Activated CD4-positive, CD25-positive, alpha-beta regulatory T cell treated with anti-CD3 and anti-CD28 coated beads, Interleukin-2, amount 50 U/mL, for 16 hours (primary cell): ENCODE results near the gene SPINK9.

Experiments used
- DNase-seq: peaks from one replicate; pipeline ENCODE4 v3.0.0-alpha.2; 2020; ENCODE audit warnings: low read depth, low spot score

SPINK9 gene

GRCh38 chr5:148368299-148368698 lies 32.9 kb downstream of the SPINK9 start:
- DNase-seq: no peak

- DNase-seq: no peak
Measured at GRCh38 chr5:148372166-148372725, 36.9 kb downstream of the SPINK9 start.

DNA sequence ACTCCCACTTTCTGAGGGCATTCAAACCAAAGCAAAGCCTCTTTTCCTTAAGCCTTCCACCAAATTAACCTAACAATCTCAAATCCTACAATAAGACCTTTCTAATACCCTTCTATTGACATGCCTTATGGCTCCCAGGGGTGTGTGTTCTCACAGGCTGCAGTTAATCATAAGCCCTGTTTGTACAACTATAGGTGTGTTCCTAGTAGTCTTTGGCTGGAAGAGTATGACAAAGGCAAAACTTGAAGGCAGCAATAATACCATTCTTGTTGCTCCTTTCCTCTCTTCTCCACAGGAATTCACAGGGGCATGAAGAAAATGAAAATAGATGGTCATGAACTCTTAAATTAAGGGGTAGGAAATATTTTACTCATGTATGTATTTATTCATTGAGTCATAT lies 37.5 kb downstream of the SPINK9 start:
- no peak for DNase-seq

DNA sequence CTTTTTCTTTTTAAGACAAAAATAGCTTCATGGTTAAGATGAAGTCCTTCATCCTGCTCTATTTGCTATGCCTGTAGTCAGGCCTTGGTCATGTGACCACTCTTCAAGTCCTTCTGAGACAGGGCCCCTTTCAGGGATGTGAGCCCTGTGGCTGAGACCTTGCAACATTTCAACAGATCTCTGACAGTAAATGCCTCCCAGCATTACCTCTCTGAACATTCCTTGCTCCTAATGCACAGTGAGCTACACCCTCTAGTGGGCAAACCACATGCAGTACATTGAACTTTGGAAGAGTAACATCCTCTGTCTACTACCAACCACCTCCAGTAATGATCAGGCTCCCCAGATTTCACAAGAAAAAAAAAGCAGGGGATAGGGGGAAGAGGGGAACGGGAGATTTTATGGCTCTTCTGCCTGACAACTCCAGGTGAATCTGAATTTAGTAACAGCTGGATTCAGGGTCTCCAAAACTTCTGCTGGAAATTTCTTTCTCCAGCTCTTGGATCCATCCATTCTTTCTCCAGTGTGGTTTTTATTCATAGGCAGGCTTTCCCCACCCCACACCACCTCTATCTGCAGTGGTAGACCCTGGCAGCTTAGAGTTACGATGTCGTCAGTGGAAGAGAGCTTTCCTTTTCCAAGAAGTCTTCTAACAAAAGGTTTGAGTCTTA lies 39.5 kb downstream of the SPINK9 start:
- DNase-seq: no peak

- no peak for DNase-seq
Measured at GRCh38 chr5:148376198-148376597, 40.8 kb downstream of the SPINK9 start.

- no peak for DNase-seq
Measured at GRCh38 chr5:148378670-148379069, 43.3 kb downstream of the SPINK9 start.

- no peak for DNase-seq
Measured at GRCh38 chr5:148379340-148379739, 44.0 kb downstream of the SPINK9 start.

- DNase-seq: no peak
Measured at GRCh38 chr5:148381906-148382305, 46.5 kb downstream of the SPINK9 start.

DNA sequence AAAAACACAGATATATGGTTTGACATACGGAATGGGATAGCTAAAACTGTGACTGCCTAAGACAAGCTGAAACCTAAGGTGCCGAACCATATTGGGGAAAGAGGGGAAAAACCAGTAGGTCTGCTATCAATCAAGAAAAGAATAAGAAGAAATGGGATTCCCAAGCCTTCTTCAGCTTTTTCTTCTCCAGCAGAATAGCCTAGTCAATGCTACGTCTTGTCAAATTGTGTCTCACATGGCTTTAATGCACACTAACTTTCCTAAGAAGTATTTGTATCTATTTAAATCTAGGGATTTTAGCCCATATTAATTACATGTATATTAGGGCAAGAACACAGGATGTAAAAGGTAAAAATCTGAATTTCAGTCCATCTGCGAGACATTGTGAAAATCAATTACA lies 47.6 kb downstream of the SPINK9 start:
- no peak for DNase-seq

GRCh38 chr5:148383564-148384379 lies 48.4 kb downstream of the SPINK9 start, which contains the start of gene FBXO38:
TSS of gene FBXO38 (plus strand) at chr5:148383958. CDS start at chr5:148394777, 10,819 bp downstream.
- DNase-seq: peak; percentile 96

GRCh38 chr5:148384380-148384737 lies 49.0 kb downstream of the SPINK9 start:
- DNase-seq: no peak

- DNase-seq: no peak
Measured at GRCh38 chr5:148385094-148385493, 49.7 kb downstream of the SPINK9 start.

- DNase-seq: no peak
Measured at GRCh38 chr5:148386041-148386440, 50.7 kb downstream of the SPINK9 start.

DNA sequence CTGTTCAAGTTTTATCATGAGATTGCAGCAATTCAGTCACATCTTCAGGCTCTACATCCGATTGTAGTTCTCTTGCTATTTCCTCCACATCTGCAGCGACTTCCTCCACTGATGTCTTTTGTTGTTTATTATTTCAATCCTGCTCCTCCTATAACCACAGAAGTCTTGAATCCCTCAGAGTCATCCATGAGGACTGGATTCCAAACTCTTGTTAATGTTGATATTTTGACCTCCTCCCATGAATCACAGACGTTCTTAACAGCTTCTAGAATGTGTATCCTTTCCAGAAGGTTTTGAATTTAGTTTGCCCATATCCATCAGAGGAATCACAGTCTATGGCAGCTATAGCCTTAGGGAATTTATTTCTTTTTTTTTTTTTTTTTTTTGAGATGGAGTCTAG lies 52.0 kb downstream of the SPINK9 start:
- DNase-seq: no peak

DNA sequence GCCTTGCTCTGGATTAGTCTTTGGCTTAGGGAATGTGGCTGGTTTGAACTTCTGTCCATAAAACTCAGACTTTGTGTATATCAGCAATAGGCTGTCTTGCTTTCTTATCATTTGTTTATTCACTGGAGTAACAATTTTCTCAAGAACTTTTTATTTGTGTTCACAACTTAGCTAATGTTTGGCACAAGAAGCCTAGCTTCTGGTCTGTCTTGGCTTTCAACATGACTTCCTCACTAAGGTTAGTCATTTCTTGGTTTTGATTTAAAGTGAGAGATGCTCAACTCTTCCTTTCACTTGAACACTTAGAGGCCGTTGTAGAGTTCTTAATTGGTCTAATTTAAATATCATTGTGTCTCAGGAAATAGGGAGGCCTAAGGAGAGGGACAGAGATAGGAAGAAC lies 53.3 kb downstream of the SPINK9 start:
- DNase-seq: no peak
